ENCODE data around the gene HNRNPD. TPM values are rescaled to one million over a fixed set of nuclear protein-coding genes. Genes with fewer than 3 reads are reported as not detected.

Gene HNRNPD
- total and polyA plus RNA-seq, 10 of the 15 experiments (the other 5 are each of a cell fraction or from before 2014, with no cell fraction given) = 76.6 to 882 (median 265) TPM

DNA sequence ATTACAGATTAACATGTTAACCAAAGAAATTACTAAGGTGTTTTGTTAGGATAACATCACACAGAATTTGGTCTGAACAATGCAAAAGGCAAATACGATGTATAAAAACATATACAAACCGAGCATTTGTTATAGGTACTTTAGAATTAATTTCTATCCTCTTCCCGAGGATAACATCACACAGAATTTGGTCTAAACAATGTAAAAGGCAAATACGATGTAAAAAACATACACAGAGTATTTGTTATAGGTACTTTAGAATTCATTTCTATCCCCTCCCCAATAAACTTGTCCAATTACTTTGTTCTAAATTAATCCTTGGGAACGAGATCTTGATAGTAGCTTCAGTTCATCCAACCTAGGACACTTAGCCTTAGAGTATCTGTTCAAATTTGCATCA, 48.8 kb upstream of the HNRNPD start:
- DNase-seq (ENCODE audit: low read depth, low spot score) (no peak), ATAC-seq (no peak), FAIRE-seq (no peak)
- ChIA-PET CTCF (no interaction called here), POLR2A (no interaction called here), SMC1A (ENCODE audit: uncharacterized antibody, unreplicated experiment) (interaction anchor here (0.7 to 1.0 kb wide), 2 partner anchors 9 to 56 kb away, joined by 3 read pairs; no protein-coding TSS in a partner anchor), RAD21 (ENCODE audit: unreplicated experiment) (no interaction called here)
- no TSS peak for BruUV-seq (replicated peaks)
- H3K36me3 ChIP-seq (ENCODE audit: control insufficient read depth in 2 of 2, insufficient read depth in 2 of 2, low read length in 1 of 2) = peaks cover 2 to 21% of the 10 kb centered on the region in 2 experiments
- peaks cover 21% of the 10 kb centered on the region for H3K79me2 ChIP-seq (ENCODE audit: control insufficient read depth, insufficient read depth, low read length)
- no peak overlapping the region for H3K9ac ChIP-seq (ENCODE audit: control insufficient read depth, insufficient read depth, low read length)
- H3K4me1 ChIP-seq (ENCODE audit: control insufficient read depth, insufficient read depth, low read length) = peaks cover 3% of the 10 kb centered on the region; the same call in 1 of the 2 replicates
- peaks cover 7% of the 10 kb centered on the region for H4K20me1 ChIP-seq (ENCODE audit: control insufficient read depth, insufficient read depth)
- in situ Hi-C loops (cut with MboI) (loop anchor here (10.0 kb wide), 1 partner anchor 48 kb away; the partner anchor contains the start of gene HNRNPD), intact Hi-C loops (cut with micrococcal nuclease; ENCODE audit: unreplicated experiment) (loop anchor here (10.0 kb wide), 1 partner anchor 138 kb away; no protein-coding TSS in a partner anchor)
- H3K4me3 ChIP-seq = no peak overlapping the region
- no peak overlapping the region for H3K4me2 ChIP-seq (ENCODE audit: control insufficient read depth, insufficient read depth)
- H3K27ac ChIP-seq (ENCODE audit: control insufficient read depth, insufficient read depth) = no peak overlapping the region
- no peak overlapping the region for H2AFZ ChIP-seq (ENCODE audit: control insufficient read depth, low read depth, low read length)
- TF ChIP-seq HDAC6 (IDR thresholded peaks at IDR 0.05; ENCODE audit: unreplicated experiment) (no peak), ATF7 (IDR thresholded peaks at IDR 0.05; ENCODE audit: low read depth) (no peak), GABPA (IDR thresholded peaks at IDR 0.05; ENCODE audit: low read depth) (no peak), SIN3A (IDR thresholded peaks at IDR 0.05; ENCODE audit: low read depth, low read length) (no peak), ZSCAN29 (IDR thresholded peaks at IDR 0.05) (no peak), SREBF2 (IDR thresholded peaks at IDR 0.05; ENCODE audit: low read length) (no peak), TCF7 (IDR thresholded peaks at IDR 0.05; ENCODE audit: borderline replicate concordance) (no peak), BRCA1 (IDR thresholded peaks at IDR 0.05; ENCODE audit: low read depth, low read length) (no peak), RCOR1 (conservative IDR thresholded peaks at IDR 0.05; ENCODE audit: low read depth, low read length) (no peak), HDAC2 (IDR thresholded peaks at IDR 0.05) (no peak), ZZZ3 (IDR thresholded peaks at IDR 0.05; ENCODE audit: control insufficient read depth, insufficient read length, low read depth) (no peak), WRNIP1 (IDR thresholded peaks at IDR 0.05; ENCODE audit: borderline replicate concordance, low read depth, low read length) (no peak), SUZ12 (IDR thresholded peaks at IDR 0.05; ENCODE audit: unreplicated experiment) (no peak), EZH2 (IDR thresholded peaks at IDR 0.05; ENCODE audit: borderline replicate concordance, control insufficient read depth, low read depth, low read length) (no peak), CREM (IDR thresholded peaks at IDR 0.05; ENCODE audit: low read depth) (no peak)
- TF ChIP-seq, protein P1, sequence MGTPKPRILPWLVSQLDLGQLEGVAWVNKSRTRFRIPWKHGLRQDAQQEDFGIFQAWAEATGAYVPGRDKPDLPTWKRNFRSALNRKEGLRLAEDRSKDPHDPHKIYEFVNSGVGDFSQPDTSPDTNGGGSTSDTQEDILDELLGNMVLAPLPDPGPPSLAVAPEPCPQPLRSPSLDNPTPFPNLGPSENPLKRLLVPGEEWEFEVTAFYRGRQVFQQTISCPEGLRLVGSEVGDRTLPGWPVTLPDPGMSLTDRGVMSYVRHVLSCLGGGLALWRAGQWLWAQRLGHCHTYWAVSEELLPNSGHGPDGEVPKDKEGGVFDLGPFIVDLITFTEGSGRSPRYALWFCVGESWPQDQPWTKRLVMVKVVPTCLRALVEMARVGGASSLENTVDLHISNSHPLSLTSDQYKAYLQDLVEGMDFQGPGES (IDR thresholded peaks at IDR 0.05) = no peak
- TF ChIP-seq, protein P2, sequence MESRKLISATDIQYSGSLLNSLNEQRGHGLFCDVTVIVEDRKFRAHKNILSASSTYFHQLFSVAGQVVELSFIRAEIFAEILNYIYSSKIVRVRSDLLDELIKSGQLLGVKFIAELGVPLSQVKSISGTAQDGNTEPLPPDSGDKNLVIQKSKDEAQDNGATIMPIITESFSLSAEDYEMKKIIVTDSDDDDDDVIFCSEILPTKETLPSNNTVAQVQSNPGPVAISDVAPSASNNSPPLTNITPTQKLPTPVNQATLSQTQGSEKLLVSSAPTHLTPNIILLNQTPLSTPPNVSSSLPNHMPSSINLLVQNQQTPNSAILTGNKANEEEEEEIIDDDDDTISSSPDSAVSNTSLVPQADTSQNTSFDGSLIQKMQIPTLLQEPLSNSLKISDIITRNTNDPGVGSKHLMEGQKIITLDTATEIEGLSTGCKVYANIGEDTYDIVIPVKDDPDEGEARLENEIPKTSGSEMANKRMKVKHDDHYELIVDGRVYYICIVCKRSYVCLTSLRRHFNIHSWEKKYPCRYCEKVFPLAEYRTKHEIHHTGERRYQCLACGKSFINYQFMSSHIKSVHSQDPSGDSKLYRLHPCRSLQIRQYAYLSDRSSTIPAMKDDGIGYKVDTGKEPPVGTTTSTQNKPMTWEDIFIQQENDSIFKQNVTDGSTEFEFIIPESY (IDR thresholded peaks at IDR 0.05) = no peak
- TF ChIP-seq, protein P3, sequence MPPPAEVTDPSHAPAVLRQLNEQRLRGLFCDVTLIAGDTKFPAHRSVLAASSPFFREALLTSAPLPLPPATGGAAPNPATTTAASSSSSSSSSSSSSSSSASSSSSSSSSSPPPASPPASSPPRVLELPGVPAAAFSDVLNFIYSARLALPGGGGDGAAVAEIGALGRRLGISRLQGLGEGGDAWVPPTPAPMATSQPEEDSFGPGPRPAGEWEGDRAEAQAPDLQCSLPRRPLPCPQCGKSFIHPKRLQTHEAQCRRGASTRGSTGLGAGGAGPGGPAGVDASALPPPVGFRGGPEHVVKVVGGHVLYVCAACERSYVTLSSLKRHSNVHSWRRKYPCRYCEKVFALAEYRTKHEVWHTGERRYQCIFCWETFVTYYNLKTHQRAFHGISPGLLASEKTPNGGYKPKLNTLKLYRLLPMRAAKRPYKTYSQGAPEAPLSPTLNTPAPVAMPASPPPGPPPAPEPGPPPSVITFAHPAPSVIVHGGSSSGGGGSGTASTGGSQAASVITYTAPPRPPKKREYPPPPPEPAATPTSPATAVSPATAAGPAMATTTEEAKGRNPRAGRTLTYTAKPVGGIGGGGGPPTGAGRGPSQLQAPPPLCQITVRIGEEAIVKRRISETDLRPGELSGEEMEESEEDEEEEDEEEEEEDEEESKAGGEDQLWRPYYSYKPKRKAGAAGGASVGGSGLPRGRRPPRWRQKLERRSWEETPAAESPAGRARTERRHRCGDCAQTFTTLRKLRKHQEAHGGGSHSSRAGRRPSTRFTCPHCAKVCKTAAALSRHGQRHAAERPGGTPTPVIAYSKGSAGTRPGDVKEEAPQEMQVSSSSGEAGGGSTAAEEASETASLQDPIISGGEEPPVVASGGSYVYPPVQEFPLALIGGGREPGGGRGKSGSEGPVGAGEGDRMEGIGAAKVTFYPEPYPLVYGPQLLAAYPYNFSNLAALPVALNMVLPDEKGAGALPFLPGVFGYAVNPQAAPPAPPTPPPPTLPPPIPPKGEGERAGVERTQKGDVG (CRISPR knock-in tag; IDR thresholded peaks at IDR 0.05) = no peak
- TF ChIP-seq, protein P4, sequence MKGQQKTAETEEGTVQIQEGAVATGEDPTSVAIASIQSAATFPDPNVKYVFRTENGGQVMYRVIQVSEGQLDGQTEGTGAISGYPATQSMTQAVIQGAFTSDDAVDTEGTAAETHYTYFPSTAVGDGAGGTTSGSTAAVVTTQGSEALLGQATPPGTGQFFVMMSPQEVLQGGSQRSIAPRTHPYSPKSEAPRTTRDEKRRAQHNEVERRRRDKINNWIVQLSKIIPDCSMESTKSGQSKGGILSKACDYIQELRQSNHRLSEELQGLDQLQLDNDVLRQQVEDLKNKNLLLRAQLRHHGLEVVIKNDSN (IDR thresholded peaks at IDR 0.05; ENCODE audit: borderline replicate concordance, extremely low read length, insufficient read depth, low read depth, low read length) = no peak
- H3K9me3 ChIP-seq (replicated peaks; ENCODE audit: control insufficient read depth, insufficient read depth, low read length) = no peaks in the 10 kb centered on the region
- no peaks in the 10 kb centered on the region for H3K27me3 ChIP-seq (replicated peaks in 1 of 2; ENCODE audit: control insufficient read depth in 2 of 2, insufficient read depth in 2 of 2, low read length in 1 of 2)
- WGBS (ENCODE audit: insufficient coverage, insufficient replicate concordance, low lambda C conversion rate, missing lambda C conversion rate) = 77% methylated on average over 5 of the region's 5 CpGs
